Measurements from ENCODE around the gene REXO5. TPM values are rescaled to one million over a fixed set of nuclear protein-coding genes. Genes with fewer than 3 reads are reported as not detected.

REXO5 gene
- total and polyA plus RNA-seq, 2 donors, result 3.0 to 16.1 TPM

GRCh38 chr16:20865420-20866131, 59.2 kb downstream of the REXO5 start:
- Histone ChIP-seq H3K4me1 (ENCODE audit: insufficient read depth) (peaks cover 5% of the 10 kb centered on the region), H3K36me3 (ENCODE audit: insufficient read depth) (no peaks in the 10 kb centered on the region), H3K4me3 (ENCODE audit: low read depth, low read length) (no peak overlapping the region), H3K27ac (ENCODE audit: low read depth) (peak overlapping the region; percentile 68)
- 50% methylated on average over 6 of the region's 6 CpGs for WGBS
- peak; percentile 29 for DNase-seq (ENCODE audit: extremely low spot score)

- Histone ChIP-seq H3K27ac (ENCODE audit: low read depth) (peak overlapping the region; percentile 55), H3K4me3 (ENCODE audit: low read depth, low read length) (no peak overlapping the region), H3K36me3 (ENCODE audit: insufficient read depth) (no peaks in the 10 kb centered on the region), H3K4me1 (ENCODE audit: insufficient read depth) (peaks cover 5% of the 10 kb centered on the region)
- no peak for DNase-seq (ENCODE audit: extremely low spot score)
- WGBS, result 57% methylated on average over 6 of the region's 6 CpGs
Observed at GRCh38 chr16:20866145-20866772, 59.9 kb downstream of the REXO5 start.

DNA sequence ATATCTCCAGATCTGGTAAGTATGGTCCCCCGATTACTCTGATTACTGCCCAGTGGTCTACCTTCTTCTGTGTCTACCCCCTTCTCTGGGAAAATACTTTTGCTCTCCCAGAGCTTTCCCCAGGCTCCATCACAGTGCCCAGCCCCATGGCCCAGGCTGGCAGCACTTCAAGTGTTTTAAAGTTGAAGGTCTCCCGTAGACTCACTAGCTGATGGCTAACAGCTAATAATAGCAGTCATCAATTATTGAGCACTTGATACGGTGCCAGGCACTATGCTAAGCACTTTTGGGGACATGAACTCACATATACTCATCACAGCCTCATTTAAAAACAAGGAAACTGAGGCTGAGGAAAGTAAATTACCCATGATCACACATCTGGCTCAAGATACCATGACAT, 60.5 kb downstream of the REXO5 start:
- Histone ChIP-seq H3K4me3 (ENCODE audit: low read depth, low read length) (no peak overlapping the region), H3K36me3 (ENCODE audit: insufficient read depth) (no peaks in the 10 kb centered on the region), H3K27ac (ENCODE audit: low read depth) (peak overlapping the region; percentile 13), H3K4me1 (ENCODE audit: insufficient read depth) (peaks cover 5% of the 10 kb centered on the region)
- WGBS, result 72% methylated on average over 3 of the region's 3 CpGs
- no peak for DNase-seq (ENCODE audit: extremely low spot score)

GRCh38 chr16:20867585-20867984, 61.3 kb downstream of the REXO5 start:
- Histone ChIP-seq H3K4me1 (ENCODE audit: insufficient read depth) (peaks cover 5% of the 10 kb centered on the region), H3K27ac (ENCODE audit: low read depth) (no peak overlapping the region), H3K4me3 (ENCODE audit: low read depth, low read length) (no peak overlapping the region), H3K36me3 (ENCODE audit: insufficient read depth) (no peaks in the 10 kb centered on the region)
- no peak for DNase-seq (ENCODE audit: extremely low spot score)
- 69% methylated on average over 2 of the region's 2 CpGs for WGBS

DNA sequence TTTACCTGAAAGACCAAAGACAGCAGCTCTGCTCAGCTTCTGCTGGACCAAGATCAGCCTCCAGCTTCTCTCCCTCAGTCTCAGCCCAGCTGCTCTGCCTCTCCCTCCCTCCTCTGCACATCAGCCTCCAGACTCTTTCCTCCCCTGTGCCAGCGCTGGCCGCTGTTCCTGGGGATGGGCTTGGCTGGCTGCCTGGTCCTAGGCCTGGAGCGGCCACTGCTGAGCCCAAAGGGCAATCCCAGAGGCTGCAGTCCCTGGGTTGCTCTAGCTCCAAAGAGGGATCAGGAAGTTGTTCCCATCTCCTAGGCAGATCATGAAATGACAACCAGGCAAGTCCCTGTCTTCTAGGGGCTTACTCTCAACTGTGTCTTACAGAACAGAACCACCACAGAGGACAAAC, 62.6 kb downstream of the REXO5 start:
- no peak for DNase-seq (ENCODE audit: extremely low spot score)
- 10% methylated on average over 3 of the region's 3 CpGs for WGBS
- Histone ChIP-seq H3K4me3 (ENCODE audit: low read depth, low read length) (no peak overlapping the region), H3K36me3 (ENCODE audit: insufficient read depth) (no peaks in the 10 kb centered on the region), H3K27ac (ENCODE audit: low read depth) (no peak overlapping the region), H3K4me1 (ENCODE audit: insufficient read depth) (peaks cover 5% of the 10 kb centered on the region)

DNA sequence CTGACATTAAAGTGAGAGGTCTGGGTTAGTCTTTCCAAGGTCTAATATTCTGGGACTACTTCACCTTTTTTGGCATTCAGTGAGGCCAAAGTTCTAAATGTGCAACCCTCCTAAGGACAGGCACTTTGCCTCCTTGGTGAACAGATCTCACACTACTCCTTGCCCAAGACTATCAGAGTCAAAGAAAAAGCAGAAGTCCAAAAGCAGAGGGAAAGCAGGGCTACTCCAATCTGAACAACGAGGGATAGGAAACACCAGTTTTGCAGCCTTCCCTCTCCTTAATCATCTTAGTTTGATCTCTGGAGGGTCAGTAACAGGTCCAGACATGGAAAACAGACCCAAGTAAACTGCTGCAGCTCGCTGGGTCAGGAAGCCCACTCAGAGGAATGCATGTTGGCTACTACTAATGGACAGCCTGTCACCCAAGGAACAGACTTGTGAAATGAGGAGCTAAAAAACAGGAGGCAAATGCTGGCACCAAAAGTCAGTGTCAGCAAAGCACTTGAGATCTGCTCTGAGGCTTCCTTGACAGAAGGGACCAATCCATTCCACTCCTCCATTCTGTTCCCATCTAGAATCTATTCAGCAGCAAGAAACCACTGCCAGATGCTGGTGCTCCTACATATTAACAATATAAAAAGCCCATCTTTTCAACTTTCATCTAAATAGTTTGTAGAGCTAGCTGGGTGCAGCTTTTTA, 63.9 kb downstream of the REXO5 start:
- peaks cover 9% of the 10 kb centered on the region for H3K4me1 ChIP-seq (ENCODE audit: insufficient read depth)

DNA sequence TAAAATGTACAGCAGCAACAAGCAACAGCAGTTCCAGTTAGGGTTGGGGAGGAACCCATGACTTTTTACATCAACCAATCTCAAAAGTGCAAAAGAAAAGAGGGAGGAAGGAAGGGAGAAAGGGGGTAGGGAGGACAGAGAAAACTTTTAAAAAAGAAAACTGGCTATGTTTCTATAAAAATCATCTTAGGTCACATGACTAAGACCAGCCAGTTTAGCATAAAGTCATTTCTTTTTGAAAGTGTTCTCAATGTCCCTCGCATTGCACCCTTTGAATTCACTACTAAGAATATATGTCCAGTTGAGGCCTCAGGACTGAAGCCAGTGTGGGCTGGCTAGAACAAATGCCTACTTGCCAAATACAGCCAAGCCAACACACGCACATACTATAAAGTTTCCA, 64.9 kb downstream of the REXO5 start:
- H3K36me3 ChIP-seq (ENCODE audit: insufficient read depth), result no peaks in the 10 kb centered on the region
- no peak for DNase-seq (ENCODE audit: extremely low spot score)
- no peak overlapping the region for H3K4me3 ChIP-seq (ENCODE audit: low read depth, low read length)
- no peak overlapping the region for H3K27ac ChIP-seq (ENCODE audit: low read depth)
- peaks cover 7% of the 10 kb centered on the region for H3K4me1 ChIP-seq (ENCODE audit: insufficient read depth)
- 70% methylated on average over 2 of the region's 2 CpGs for WGBS

More for the DNA sequence above, 63.9 kb downstream of the REXO5 start:
- H3K4me3 ChIP-seq (ENCODE audit: low read depth, low read length), result no peak overlapping the region
- no peak for DNase-seq (ENCODE audit: extremely low spot score)
- H3K36me3 ChIP-seq (ENCODE audit: insufficient read depth), result no peaks in the 10 kb centered on the region
- WGBS, result 72% methylated on average over 2 of the region's 2 CpGs
- no peak overlapping the region for H3K27ac ChIP-seq (ENCODE audit: low read depth)

DNA sequence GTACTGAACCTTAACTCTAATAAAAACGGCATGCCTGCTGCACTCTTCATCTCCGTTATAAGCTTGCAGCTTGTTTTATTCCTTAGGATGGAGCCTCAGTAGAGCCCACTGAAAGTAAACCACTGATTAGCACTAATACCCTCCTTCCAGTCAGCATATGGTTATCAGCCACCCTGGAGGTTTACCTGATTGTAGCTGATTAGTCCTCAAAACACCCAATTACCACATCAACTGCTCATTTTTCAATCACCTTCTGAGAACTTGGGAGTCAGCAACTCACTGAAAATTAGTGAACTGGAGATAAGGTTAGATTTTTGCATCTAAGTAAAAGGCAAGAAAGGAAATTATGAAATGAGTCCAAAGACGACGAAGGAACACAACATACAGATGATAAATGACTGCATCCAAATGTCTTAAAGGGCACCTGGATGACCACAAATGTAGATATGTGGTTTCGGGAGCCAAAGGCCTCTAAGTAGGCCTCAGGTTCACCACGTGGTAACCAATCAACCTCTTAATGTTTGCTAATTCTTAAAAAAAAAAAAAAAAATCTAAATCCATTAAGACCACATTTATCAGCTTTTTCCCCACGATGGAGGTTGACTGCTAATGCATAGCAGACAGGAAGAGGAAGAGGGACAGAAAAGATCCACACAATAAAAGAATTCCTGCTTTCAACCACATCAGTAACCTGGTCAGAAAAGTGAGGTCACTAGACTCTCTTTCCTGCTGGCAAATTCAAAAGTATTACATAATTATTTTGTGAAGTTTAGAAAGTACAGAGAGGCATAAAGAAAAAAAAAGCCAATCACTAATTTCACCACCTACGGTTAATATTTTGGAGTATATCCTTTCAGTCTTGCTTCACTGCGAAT, 65.9 kb downstream of the REXO5 start:
- DNase-seq (ENCODE audit: extremely low spot score), result no peak
- Histone ChIP-seq H3K36me3 (ENCODE audit: insufficient read depth) (no peaks in the 10 kb centered on the region), H3K4me3 (ENCODE audit: low read depth, low read length) (no peak overlapping the region), H3K4me1 (ENCODE audit: insufficient read depth) (peaks cover 5% of the 10 kb centered on the region), H3K27ac (ENCODE audit: low read depth) (no peak overlapping the region)
- WGBS, result 62% methylated on average over 9 of the region's 9 CpGs

- no peak overlapping the region for H3K27ac ChIP-seq (ENCODE audit: low read depth)
Observed at GRCh38 chr16:20873331-20873730, 67.0 kb downstream of the REXO5 start.

DNA sequence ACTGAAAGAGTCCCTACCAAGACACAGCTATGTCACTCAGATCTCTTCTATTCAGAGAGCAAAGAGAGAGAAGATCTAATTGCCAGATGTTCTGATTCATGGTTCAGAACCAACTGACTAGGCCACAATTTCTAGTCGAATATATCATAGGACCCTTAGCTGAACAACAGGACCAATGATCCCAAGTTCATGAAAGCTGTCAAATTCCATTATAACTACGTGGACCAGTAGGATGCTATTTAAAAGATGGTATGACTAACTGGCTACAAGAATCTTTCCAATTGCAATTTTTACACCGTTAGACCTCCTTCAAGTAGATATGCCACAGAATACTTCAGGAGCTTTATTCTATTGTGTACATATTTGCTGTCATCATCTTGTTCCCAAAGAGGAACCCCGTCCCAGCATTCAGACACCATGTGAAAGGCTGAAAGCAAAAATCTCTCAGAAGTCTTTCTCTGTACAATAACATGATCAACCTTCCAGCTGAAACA, 67.8 kb downstream of the REXO5 start:
- Histone ChIP-seq H3K27ac (ENCODE audit: low read depth) (no peak overlapping the region), H3K4me1 (ENCODE audit: insufficient read depth) (peaks cover 7% of the 10 kb centered on the region), H3K36me3 (ENCODE audit: insufficient read depth) (no peaks in the 10 kb centered on the region), H3K4me3 (ENCODE audit: low read depth, low read length) (no peak overlapping the region)
- WGBS, result 81% methylated on average over 4 of the region's 4 CpGs
- DNase-seq (ENCODE audit: extremely low spot score), result no peak

More at GRCh38 chr16:20873331-20873730, 67.0 kb downstream of the REXO5 start:
- Histone ChIP-seq H3K4me1 (ENCODE audit: insufficient read depth) (peaks cover 5% of the 10 kb centered on the region), H3K36me3 (ENCODE audit: insufficient read depth) (no peaks in the 10 kb centered on the region), H3K4me3 (ENCODE audit: low read depth, low read length) (no peak overlapping the region)
- WGBS, result 93% methylated on average over 3 of the region's 3 CpGs
- DNase-seq (ENCODE audit: extremely low spot score), result no peak

DNA sequence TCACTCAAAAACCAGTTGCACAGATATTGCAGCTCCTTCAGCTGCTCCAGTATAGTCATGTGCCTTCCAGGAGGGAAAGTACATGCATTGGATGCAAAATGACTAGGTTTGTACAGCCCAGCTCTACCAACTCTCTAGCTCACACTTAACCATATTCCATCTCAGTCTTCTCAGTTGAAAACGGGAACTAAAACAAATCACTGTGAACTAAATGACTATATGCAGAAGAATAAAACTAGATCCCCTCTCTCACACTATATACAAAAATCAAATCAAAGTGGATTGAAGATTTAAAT, 69.0 kb downstream of the REXO5 start:
- no peaks in the 10 kb centered on the region for H3K36me3 ChIP-seq (ENCODE audit: insufficient read depth)
- no peak for DNase-seq (ENCODE audit: extremely low spot score)
- H3K27ac ChIP-seq (ENCODE audit: low read depth), result no peak overlapping the region
- peaks cover 7% of the 10 kb centered on the region for H3K4me1 ChIP-seq (ENCODE audit: insufficient read depth)
- 79% methylated on average over 1 of the region's 1 CpG for WGBS
- H3K4me3 ChIP-seq (ENCODE audit: low read depth, low read length), result no peak overlapping the region

- H3K4me1 ChIP-seq (ENCODE audit: insufficient read depth), result peaks cover 8% of the 10 kb centered on the region
- WGBS, result 69% methylated on average over 5 of the region's 5 CpGs
- no peak overlapping the region for H3K4me3 ChIP-seq (ENCODE audit: low read depth, low read length)
- peak overlapping the region; percentile 48 for H3K27ac ChIP-seq (ENCODE audit: low read depth)
- DNase-seq (ENCODE audit: extremely low spot score), result no peak
- H3K36me3 ChIP-seq (ENCODE audit: insufficient read depth), result no peaks in the 10 kb centered on the region
Observed at GRCh38 chr16:20878682-20879147, 72.4 kb downstream of the REXO5 start.

Measured in urinary bladder (tissue), 4 donors.